ENCODE measurements around the gene IFNL1.
A peak's percentile ranks its signal among the peaks of the same experiment; 100 is the strongest.
"Not testable (repeated sequence)": the region's sequence is repeated elsewhere in the genome, so short reads cannot be mapped to it uniquely, and the experiment has no call there.

IFNL1 gene

GRCh38 chr19:39270036-39270871 is 26.0 kb upstream of the IFNL1 start:
- no peak for DNase-seq (ENCODE audit: low read depth)

- not testable (repeated sequence) for DNase-seq (ENCODE audit: low read depth)
These were observed 22.3 kb upstream of the IFNL1 start for GRCh38 chr19:39273859-39274258.

GRCh38 chr19:39275578-39275977 is 20.6 kb upstream of the IFNL1 start:
- no peak for DNase-seq (ENCODE audit: low read depth)

GRCh38 chr19:39276740-39277139 is 19.5 kb upstream of the IFNL1 start:
- DNase-seq (ENCODE audit: low read depth), result no peak

- no peak for DNase-seq (ENCODE audit: low read depth)
These were observed 18.6 kb upstream of the IFNL1 start for GRCh38 chr19:39277598-39277997.

GRCh38 chr19:39282021-39282420 is 14.2 kb upstream of the IFNL1 start:
- DNase-seq (ENCODE audit: low read depth), result no peak

GRCh38 chr19:39284032-39284431 is 12.2 kb upstream of the IFNL1 start:
- DNase-seq (ENCODE audit: low read depth), result no peak

GRCh38 chr19:39293394-39293793 is 2.8 kb upstream of the IFNL1 start:
- DNase-seq (ENCODE audit: low read depth), result no peak

GRCh38 chr19:39296906-39297305 is 699 bp downstream of the IFNL1 start:
- no peak for DNase-seq (ENCODE audit: low read depth)

GRCh38 chr19:39297931-39298634 is 1.9 kb downstream of the IFNL1 start:
- DNase-seq (ENCODE audit: low read depth), result peak; percentile 28

GRCh38 chr19:39299404-39299803 is 3.2 kb downstream of the IFNL1 start:
- DNase-seq (ENCODE audit: low read depth), result no peak

- no peak for DNase-seq (ENCODE audit: low read depth)
These were observed 3.6 kb downstream of the IFNL1 start for GRCh38 chr19:39299832-39300231.

GRCh38 chr19:39301021-39301420 is 4.8 kb downstream of the IFNL1 start:
- DNase-seq (ENCODE audit: low read depth), result no peak

GRCh38 chr19:39301562-39301961 is 5.4 kb downstream of the IFNL1 start:
- DNase-seq (ENCODE audit: low read depth), result no peak

- no peak for DNase-seq (ENCODE audit: low read depth)
These were observed 7.4 kb downstream of the IFNL1 start for GRCh38 chr19:39303373-39304184.

- DNase-seq (ENCODE audit: low read depth), result no peak
These were observed 7.9 kb downstream of the IFNL1 start for GRCh38 chr19:39304185-39304513.

GRCh38 chr19:39304701-39305571 is 8.7 kb downstream of the IFNL1 start:
- no peak for DNase-seq (ENCODE audit: low read depth)

GRCh38 chr19:39306075-39306474 is 9.9 kb downstream of the IFNL1 start:
- DNase-seq (ENCODE audit: low read depth), result no peak

GRCh38 chr19:39307046-39307821 is 11.0 kb downstream of the IFNL1 start:
- DNase-seq (ENCODE audit: low read depth), result no peak

- no peak for DNase-seq (ENCODE audit: low read depth)
These were observed 11.8 kb downstream of the IFNL1 start for GRCh38 chr19:39307822-39308530.
